ENCODE data around the gene CTNND2. TPM values are rescaled to one million over a fixed set of nuclear protein-coding genes. Genes with fewer than 3 reads are reported as not detected.

Gene CTNND2
- total RNA-seq, 1 experiment from 2014 or later: not detected

- Histone ChIP-seq H3K4me3 (ENCODE audit: low read depth, low read length, poor library complexity, severe bottlenecking) (no peak overlapping the region), H3K9me3 (ENCODE audit: low read depth, low read length, poor library complexity, severe bottlenecking) (no peaks in the 10 kb centered on the region), H3K36me3 (ENCODE audit: insufficient read depth, low read length, poor library complexity, severe bottlenecking) (no peaks in the 10 kb centered on the region), H3K27ac (ENCODE audit: low read depth, low read length, poor library complexity, severe bottlenecking) (no peak overlapping the region), H3K4me1 (ENCODE audit: insufficient read depth, low read length, poor library complexity, severe bottlenecking) (no peaks in the 10 kb centered on the region), H3K27me3 (replicated peaks; ENCODE audit: insufficient read depth, low read depth, low read length, poor library complexity) (no peaks in the 10 kb centered on the region)
- TF ChIP-seq, protein P1, sequence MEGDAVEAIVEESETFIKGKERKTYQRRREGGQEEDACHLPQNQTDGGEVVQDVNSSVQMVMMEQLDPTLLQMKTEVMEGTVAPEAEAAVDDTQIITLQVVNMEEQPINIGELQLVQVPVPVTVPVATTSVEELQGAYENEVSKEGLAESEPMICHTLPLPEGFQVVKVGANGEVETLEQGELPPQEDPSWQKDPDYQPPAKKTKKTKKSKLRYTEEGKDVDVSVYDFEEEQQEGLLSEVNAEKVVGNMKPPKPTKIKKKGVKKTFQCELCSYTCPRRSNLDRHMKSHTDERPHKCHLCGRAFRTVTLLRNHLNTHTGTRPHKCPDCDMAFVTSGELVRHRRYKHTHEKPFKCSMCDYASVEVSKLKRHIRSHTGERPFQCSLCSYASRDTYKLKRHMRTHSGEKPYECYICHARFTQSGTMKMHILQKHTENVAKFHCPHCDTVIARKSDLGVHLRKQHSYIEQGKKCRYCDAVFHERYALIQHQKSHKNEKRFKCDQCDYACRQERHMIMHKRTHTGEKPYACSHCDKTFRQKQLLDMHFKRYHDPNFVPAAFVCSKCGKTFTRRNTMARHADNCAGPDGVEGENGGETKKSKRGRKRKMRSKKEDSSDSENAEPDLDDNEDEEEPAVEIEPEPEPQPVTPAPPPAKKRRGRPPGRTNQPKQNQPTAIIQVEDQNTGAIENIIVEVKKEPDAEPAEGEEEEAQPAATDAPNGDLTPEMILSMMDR (conservative IDR thresholded peaks at IDR 0.05; ENCODE audit: low read depth, low read length): no peak
- no peak for TF ChIP-seq EZH2 (IDR thresholded peaks at IDR 0.05; ENCODE audit: borderline replicate concordance, low read depth, low read length, poor library complexity, severe bottlenecking)
- CTCF ChIA-PET: no interaction called here
- no TSS peak for BruUV-seq (replicated peaks)
- POLR2A ChIA-PET (ENCODE audit: low non-redundant PET): no interaction called here
- DNase-seq (ENCODE audit: low spot score): no peak
- intact Hi-C loops (cut with micrococcal nuclease; ENCODE audit: unreplicated experiment): no loop called here
Measured at GRCh38 chr5:11164531-11165294, 739.5 kb downstream of the CTNND2 start.

DNA sequence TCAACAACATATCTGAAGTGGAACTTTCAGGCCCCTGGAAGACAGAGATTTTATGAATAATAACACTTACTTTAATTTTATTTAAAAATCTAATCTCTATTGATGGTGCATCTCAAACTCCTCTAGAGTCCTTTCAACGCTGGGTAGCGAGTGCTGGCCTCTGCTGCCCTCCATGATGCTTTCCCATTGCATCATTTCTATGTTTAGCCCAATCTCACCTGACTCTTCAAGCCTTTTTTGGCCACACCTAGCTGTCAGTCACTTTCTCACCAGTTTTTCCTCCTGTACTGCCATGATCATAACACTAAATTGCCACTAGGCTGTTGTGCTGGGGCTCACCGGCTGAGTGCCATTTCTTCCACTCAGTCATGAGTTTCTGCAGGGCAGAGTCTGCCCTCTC, 747.1 kb downstream of the CTNND2 start:
- Histone ChIP-seq H3K27ac (ENCODE audit: low read depth, low read length, poor library complexity, severe bottlenecking) (no peak overlapping the region), H3K27me3 (replicated peaks; ENCODE audit: insufficient read depth, low read depth, low read length, poor library complexity) (peaks cover 11% of the 10 kb centered on the region), H3K4me3 (ENCODE audit: low read depth, low read length, poor library complexity, severe bottlenecking) (no peak overlapping the region), H3K4me1 (ENCODE audit: insufficient read depth, low read length, poor library complexity, severe bottlenecking) (no peaks in the 10 kb centered on the region), H3K9me3 (ENCODE audit: low read depth, low read length, poor library complexity, severe bottlenecking) (no peaks in the 10 kb centered on the region), H3K36me3 (ENCODE audit: insufficient read depth, low read length, poor library complexity, severe bottlenecking) (no peaks in the 10 kb centered on the region)
- no peak for DNase-seq (ENCODE audit: low spot score)
- intact Hi-C loops (cut with micrococcal nuclease; ENCODE audit: unreplicated experiment): no loop called here
- ChIA-PET CTCF (no interaction called here), POLR2A (ENCODE audit: low non-redundant PET) (no interaction called here)
- BruUV-seq (replicated peaks): no TSS peak
- TF ChIP-seq, protein P1 (conservative IDR thresholded peaks at IDR 0.05; ENCODE audit: low read depth, low read length): no peak
- no peak for TF ChIP-seq EZH2 (IDR thresholded peaks at IDR 0.05; ENCODE audit: borderline replicate concordance, low read depth, low read length, poor library complexity, severe bottlenecking)

GRCh38 chr5:11153670-11154382, 750.4 kb downstream of the CTNND2 start:
- intact Hi-C loops (cut with micrococcal nuclease; ENCODE audit: unreplicated experiment): no loop called here

More at GRCh38 chr5:11153670-11154382, 750.4 kb downstream of the CTNND2 start:
- POLR2A ChIA-PET (ENCODE audit: low non-redundant PET): no interaction called here
- TF ChIP-seq EZH2 (IDR thresholded peaks at IDR 0.05; ENCODE audit: borderline replicate concordance, low read depth, low read length, poor library complexity, severe bottlenecking): no peak
- TF ChIP-seq, protein P1 (conservative IDR thresholded peaks at IDR 0.05; ENCODE audit: low read depth, low read length): no peak
- Histone ChIP-seq H3K27ac (ENCODE audit: low read depth, low read length, poor library complexity, severe bottlenecking) (no peak overlapping the region), H3K36me3 (ENCODE audit: insufficient read depth, low read length, poor library complexity, severe bottlenecking) (no peaks in the 10 kb centered on the region), H3K9me3 (ENCODE audit: low read depth, low read length, poor library complexity, severe bottlenecking) (no peaks in the 10 kb centered on the region), H3K27me3 (replicated peaks; ENCODE audit: insufficient read depth, low read depth, low read length, poor library complexity) (peaks cover 11% of the 10 kb centered on the region), H3K4me1 (ENCODE audit: insufficient read depth, low read length, poor library complexity, severe bottlenecking) (no peaks in the 10 kb centered on the region), H3K4me3 (ENCODE audit: low read depth, low read length, poor library complexity, severe bottlenecking) (no peak overlapping the region)
- CTCF ChIA-PET: no interaction called here
- no peak for DNase-seq (ENCODE audit: low spot score)
- BruUV-seq (replicated peaks): no TSS peak

Data from A673 (cell line).